Thymus (tissue), 11 donors: Measurements from ENCODE around the gene HOPX. TPM values are rescaled to one million over a fixed set of nuclear protein-coding genes. Genes with fewer than 3 reads are reported as not detected.
"Not testable (repeated sequence)": the region's sequence is repeated elsewhere in the genome, so short reads cannot be mapped to it uniquely, and the experiment has no call there.

Experiments
- DNase-seq, 9 donors: peaks; one replicate each; pipeline ENCODE4 v3.0.0-alpha.2; 2013; ENCODE audit warnings: low spot score in 9 of 9, low read depth in 6 of 9, missing footprints in 1 of 9
- H3K27ac ChIP-seq, 2 donors: one replicate each; pipeline ENCODE4 v1.5.1; 2013; ENCODE audit warnings: control low read depth in 1 of 2, low read depth in 1 of 2, low read length in 1 of 2, mild to moderate bottlenecking in 1 of 2, moderate library complexity in 1 of 2
- H3K27me3 ChIP-seq, 2 donors: one replicate each; pipeline ENCODE4 v1.5.1; 2013; ENCODE audit warnings: low read length in 1 of 2; ENCODE audit not compliant: control insufficient read depth in 2 of 2, insufficient read depth in 1 of 2
- H3K36me3 ChIP-seq, 2 donors: one replicate each; pipeline ENCODE4 v1.5.1; 2013; ENCODE audit warnings: low read length in 1 of 2, mild to moderate bottlenecking in 1 of 2, moderate library complexity in 1 of 2; ENCODE audit not compliant: control insufficient read depth in 2 of 2, insufficient read depth in 2 of 2
- H3K4me1 ChIP-seq, 2 donors: one replicate each; pipeline ENCODE4 v1.5.1; 2013; ENCODE audit warnings: low read length in 2 of 2; ENCODE audit not compliant: control insufficient read depth in 2 of 2, insufficient read depth in 2 of 2
- H3K4me3 ChIP-seq, 2 donors: one replicate each; pipeline ENCODE4 v1.5.1; 2013; ENCODE audit warnings: low read length in 2 of 2, control low read depth in 1 of 2, mild to moderate bottlenecking in 1 of 2
- H3K9me3 ChIP-seq, 2 donors: one replicate each; pipeline ENCODE4 v1.5.1; 2013; ENCODE audit warnings: low read length in 1 of 2, mild to moderate bottlenecking in 1 of 2; ENCODE audit not compliant: control insufficient read depth in 2 of 2, insufficient read depth in 1 of 2
- WGBS: extraction: QIAGEN DNeasy Blood & Tissue Kit; methylation state at CpG from one replicate; pipeline ENCODE4 v1.1.7; 2013; 5-methylcytosine and 5-hydroxymethylcytosine counted together
- polyA plus RNA-seq: library from polyadenylated mRNA; stranded (reverse); fragments of 200-250 nt; gene quantifications from one replicate; pipeline ENCODE4 v1.2.3, GENCODE V29; 2013
- total RNA-seq: library from RNA; stranded (reverse); fragments of 120-200 nt; gene quantifications from one replicate; pipeline ENCODE4 v1.2.4, GENCODE V29; 2013
- donor health status: healthy.

HOPX gene
- total and polyA plus RNA-seq, 2 donors: 5.9 to 99.6 TPM

DNA sequence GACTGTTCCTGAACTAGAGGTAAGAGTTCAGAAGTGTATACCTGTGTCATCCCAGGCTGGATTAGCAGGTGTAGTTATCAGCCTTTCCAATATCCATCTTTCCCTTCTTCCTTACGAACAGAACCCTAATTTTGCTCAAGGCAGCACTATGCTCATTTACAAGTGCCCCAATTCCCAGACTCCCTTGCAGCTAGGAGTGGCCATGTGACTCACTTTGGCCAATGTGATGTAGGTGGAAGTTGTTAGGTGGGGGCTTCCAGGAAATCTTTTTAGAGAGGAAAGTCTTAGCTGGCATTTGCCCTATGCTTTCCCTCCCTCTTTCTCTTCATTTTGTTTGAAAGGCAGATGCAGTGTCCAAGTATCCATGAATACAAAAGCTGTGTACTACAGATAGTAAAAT is 34.8 kb downstream of the HOPX start:
- H3K4me3 ChIP-seq: no peak overlapping the region
- H3K27ac ChIP-seq: no peak overlapping the region
- no peaks in the 10 kb centered on the region for H3K9me3 ChIP-seq
- DNase-seq: no peak
- H3K36me3 ChIP-seq: no peaks in the 10 kb centered on the region
- H3K27me3 ChIP-seq: no peaks in the 10 kb centered on the region
- peaks cover 0 to 2% of the 10 kb centered on the region in 2 donors for H3K4me1 ChIP-seq
- 88% methylated on average over 1 of the region's 1 CpG for WGBS

DNA sequence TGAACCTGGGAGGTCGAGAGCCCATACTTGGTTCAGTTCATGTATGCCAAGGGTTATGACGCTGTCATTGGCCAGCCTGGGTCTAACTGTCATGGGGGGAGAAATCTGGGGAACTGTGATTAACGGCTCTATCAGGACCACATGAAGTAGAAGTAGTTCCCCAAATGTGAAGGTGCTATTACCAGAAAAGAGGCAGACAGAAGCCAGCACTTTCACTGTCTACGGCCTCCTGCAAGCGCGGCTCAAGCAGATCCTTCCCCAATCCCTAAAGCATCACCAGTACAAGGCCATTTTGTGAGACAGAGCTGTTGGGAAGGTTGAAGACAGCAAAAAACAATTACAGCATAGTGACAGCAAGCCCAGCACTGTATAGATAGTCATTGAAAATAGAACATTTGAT is 37.5 kb downstream of the HOPX start:
- Histone ChIP-seq H3K9me3 (no peaks in the 10 kb centered on the region), H3K36me3 (no peaks in the 10 kb centered on the region)
- 94% methylated on average over 6 of the region's 6 CpGs for WGBS

DNA sequence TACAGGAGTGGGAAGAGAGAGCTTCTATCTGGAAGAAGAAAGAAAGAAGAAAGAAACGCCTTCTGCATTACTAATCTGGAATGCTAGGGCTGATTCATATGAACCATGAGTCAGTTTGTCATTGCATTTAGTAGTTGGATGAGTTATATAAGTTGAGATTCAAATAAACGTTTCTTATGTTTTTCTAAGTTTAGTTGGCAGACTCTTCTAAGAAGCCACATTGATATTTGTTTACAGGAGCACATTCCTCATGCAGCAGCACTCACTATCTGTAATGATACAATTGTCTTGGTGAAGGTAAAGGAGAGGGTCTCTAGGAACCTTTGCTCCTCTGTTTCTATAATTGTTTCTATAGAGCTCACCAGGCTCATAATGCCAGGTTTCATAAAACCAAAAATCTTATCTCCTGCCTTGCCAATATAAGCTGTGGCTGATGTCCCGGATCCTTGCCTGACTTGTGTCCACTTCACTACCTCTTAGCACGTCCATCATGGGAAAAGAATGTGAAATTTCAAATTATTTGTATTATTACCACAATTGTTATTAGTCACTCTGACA is 39.5 kb downstream of the HOPX start:
- no peaks in the 10 kb centered on the region for H3K9me3 ChIP-seq
- no peaks in the 10 kb centered on the region for H3K36me3 ChIP-seq
- H3K27me3 ChIP-seq: no peaks in the 10 kb centered on the region
- H3K4me3 ChIP-seq: no peak overlapping the region
- no peaks in the 10 kb centered on the region for H3K4me1 ChIP-seq
- 93% methylated on average over 4 of the region's 4 CpGs for WGBS
- H3K27ac ChIP-seq: no peak overlapping the region
- no peak for DNase-seq

More for the DNA sequence above, 37.5 kb downstream of the HOPX start:
- Histone ChIP-seq H3K4me3 (no peak overlapping the region), H3K4me1 (no peaks in the 10 kb centered on the region), H3K27me3 (no peaks in the 10 kb centered on the region), H3K27ac (no peak overlapping the region)
- DNase-seq: no peak

DNA sequence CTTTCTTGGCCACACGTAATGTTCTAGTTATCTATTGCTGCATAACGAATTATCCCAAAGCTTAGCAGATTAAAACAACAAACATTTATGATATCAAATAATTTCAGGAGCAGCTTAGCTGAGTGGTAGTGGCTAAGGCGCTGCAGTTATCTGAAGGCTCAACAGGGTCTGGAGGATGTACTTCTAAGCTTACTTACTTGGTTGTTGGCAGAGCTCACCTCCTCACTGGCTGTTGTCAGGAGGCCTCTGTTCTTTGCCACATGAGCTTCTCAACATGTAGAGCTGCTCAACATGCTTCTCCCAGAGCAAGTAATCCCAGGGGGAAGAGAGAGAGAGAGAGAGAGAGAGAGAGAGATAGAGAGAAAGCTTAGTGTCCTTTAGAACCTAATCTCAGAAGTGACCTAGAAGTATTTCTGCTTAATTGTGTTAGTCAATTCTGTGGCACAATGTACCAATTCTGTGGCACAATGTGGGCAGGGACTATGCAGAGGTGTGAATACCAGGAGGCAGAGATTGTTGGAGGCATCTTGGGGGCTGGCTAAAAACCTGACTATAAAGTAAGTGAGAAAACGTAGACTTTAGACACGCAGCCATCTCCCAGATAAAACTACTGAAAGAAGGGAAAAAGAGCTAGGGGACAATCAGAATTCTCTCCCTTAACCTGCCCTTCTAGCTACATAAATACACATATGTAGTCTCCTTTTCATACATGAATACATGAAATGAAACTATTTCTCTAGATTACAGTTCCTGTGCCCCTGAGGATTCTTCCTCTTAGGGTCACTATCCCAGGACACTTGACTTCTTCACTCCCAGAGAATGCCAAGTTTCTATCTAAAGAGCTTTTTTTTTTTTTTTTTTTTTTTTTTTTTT is 40.2 kb downstream of the HOPX start:
- Histone ChIP-seq H3K27me3 (no peaks in the 10 kb centered on the region), H3K27ac (no peak overlapping the region), H3K4me3 (no peak overlapping the region), H3K9me3 (no peaks in the 10 kb centered on the region), H3K36me3 (no peaks in the 10 kb centered on the region), H3K4me1 (no peaks in the 10 kb centered on the region)
- WGBS: 95% methylated on average over 5 of the region's 5 CpGs
- DNase-seq: no peak

DNA sequence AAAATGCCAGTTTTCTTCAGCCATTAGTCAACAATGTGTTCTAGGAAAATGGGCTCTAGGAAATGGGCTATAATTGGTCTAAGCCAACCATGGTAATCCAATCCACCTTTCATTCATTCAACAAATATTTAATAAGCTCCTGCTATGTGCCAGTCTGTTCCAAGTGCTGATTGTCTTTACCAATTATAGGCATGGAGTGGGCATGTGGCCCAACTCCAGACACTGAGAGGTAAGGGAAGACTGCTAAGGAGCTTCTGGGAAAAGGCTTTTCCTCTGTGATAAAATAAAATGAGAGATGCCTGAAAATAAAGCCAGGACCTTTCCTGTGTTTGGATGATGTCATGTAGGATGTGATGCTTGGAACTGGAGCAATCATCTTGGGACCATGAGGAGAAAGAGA is 43.3 kb downstream of the HOPX start:
- no peaks in the 10 kb centered on the region for H3K27me3 ChIP-seq
- no peak overlapping the region for H3K4me3 ChIP-seq
- no peak overlapping the region for H3K27ac ChIP-seq
- no peaks in the 10 kb centered on the region for H3K4me1 ChIP-seq
- H3K36me3 ChIP-seq: no peaks in the 10 kb centered on the region
- no peak for DNase-seq
- no peaks in the 10 kb centered on the region for H3K9me3 ChIP-seq

DNA sequence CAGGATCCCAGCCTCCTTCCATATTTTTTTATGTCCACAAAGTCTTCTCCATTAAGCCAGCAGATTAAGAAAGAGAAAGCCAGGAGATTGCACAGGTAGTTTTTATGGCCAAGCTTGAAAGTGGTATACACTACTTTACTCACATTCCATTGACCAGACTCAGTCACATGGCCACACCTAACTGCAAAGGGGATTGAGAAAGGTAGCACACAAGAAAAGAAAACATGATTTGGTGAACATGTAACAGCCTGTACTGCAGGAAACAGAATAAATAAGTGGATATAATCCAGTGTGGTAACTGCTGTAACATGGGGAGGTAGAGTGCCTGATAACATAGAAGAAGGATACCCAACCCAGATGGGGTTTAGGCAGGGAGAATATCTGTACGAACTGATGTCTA is 43.9 kb downstream of the HOPX start:
- no peak overlapping the region for H3K4me3 ChIP-seq
- H3K4me1 ChIP-seq: no peaks in the 10 kb centered on the region
- no peaks in the 10 kb centered on the region for H3K36me3 ChIP-seq
- DNase-seq: no peak
- H3K27ac ChIP-seq: no peak overlapping the region
- no peaks in the 10 kb centered on the region for H3K27me3 ChIP-seq
- no peaks in the 10 kb centered on the region for H3K9me3 ChIP-seq
- 95% methylated on average over 1 of the region's 1 CpG for WGBS

DNA sequence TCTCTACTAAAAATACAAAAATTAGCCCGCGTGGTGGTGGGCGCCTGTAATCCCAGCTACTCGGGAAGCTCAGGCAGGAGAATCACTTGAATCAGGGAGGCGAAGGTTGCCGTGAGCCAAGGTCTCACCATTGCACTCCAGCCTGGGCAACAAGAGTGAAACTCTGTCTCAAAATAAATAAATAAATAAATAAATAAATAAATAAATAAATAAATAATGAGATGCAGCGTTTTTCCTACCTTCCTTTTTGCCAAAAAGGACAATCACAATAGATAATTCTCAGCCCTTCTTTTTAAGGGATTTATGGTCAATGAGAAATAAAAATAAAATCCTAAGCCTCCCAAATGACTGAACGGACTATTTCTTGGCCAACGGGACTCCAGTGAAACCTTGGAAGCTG is 46.1 kb downstream of the HOPX start:
- H3K9me3 ChIP-seq, H3K27me3 ChIP-seq, DNase-seq, H3K27ac ChIP-seq, H3K4me3 ChIP-seq, H3K36me3 ChIP-seq, H3K4me1 ChIP-seq: not testable (repeated sequence)
- 98% methylated on average over 9 of the region's 9 CpGs for WGBS

DNA sequence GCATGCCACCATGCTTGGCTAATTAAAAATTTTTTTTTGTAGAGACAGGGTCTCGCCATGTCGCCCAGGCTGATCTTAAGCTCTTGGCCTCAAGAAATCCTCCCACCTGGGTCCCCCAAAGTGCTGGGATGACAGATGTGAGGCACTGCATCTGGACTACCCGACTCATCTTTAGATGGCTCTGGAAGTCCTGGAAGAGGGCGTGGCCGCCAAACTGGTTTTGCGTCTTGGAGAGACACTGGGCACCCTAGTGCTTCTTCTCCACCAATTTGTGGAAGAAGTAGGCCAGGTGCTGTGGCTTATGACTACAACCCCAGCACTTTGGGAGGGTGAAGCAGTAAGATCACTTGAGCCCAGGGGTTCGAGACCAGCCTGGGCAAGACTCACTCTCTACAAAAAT is 47.6 kb downstream of the HOPX start:
- Histone ChIP-seq H3K27ac (no peak overlapping the region), H3K27me3 (no peaks in the 10 kb centered on the region), H3K9me3 (no peaks in the 10 kb centered on the region), H3K36me3 (no peaks in the 10 kb centered on the region), H3K4me3 (no peak overlapping the region), H3K4me1 (no peaks in the 10 kb centered on the region)
- 96% methylated on average over 7 of the region's 7 CpGs for WGBS
- DNase-seq: no peak

DNA sequence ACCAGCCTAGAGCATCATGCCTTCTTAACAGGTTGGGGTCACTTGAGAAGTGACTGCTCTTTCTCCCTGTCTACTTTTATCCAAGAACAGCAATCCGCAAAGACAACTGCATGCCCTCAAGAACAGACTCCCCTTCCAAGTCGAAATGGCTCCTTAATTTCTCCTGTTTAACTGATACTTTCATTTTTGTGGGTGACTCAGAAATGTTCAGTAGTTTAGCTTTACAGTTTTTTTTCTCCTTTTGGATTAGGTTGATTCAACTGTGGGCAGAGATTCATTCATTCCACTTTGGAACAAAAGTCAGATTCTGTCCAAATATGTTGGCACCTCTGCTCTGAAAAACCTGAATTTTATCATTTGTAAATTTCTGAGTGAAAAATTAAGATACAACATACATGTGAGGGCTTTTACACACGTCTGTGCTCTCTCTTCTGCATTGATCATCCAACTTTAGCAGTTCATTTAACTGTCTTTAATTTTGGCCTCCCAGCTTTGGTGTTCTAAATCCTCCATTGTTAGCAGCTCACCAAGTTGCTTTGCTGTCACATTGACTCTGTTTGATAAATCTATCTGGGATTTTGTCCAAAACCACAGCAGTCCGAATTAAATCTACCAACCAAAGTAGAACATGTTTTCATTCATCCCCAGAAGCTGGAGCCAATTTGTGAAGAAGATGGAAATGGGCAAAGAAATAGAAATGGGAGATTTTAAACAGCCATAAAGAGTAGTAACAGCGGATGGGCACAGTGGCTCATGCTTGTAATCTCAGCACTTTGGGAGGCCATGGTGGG is 50.0 kb downstream of the HOPX start:
- no peaks in the 10 kb centered on the region for H3K27me3 ChIP-seq
- no peak overlapping the region for H3K4me3 ChIP-seq
- DNase-seq: no peak
- H3K27ac ChIP-seq: no peak overlapping the region
- H3K9me3 ChIP-seq: peaks cover 0 to 6% of the 10 kb centered on the region in 2 donors
- H3K4me1 ChIP-seq: no peaks in the 10 kb centered on the region
- 86% methylated on average over 5 of the region's 5 CpGs for WGBS
- no peaks in the 10 kb centered on the region for H3K36me3 ChIP-seq
